Calu3 (cell line): ENCODE measurements around the gene MACF1. TPM values are rescaled to one million over a fixed set of nuclear protein-coding genes. Genes with fewer than 3 reads are reported as not detected.

Experiments
- BruUV-seq: library from RNA; stranded (reverse); fragments of 400-500 nt; replicated peaks from 2 replicates; lab custom pipeline; 2021; lab: Mats Ljungman, UMichigan
- CTCF ChIA-PET: fragments of 300-600 bp; sonication (Branson Sonifier 250); formaldehyde crosslinking; loops from one replicate; lab custom pipeline; 2022; ENCODE audit warnings: antibody characterized with exemption; lab: Charles Lee
- DNase-seq: peaks from one replicate; pipeline ENCODE4 v3.0.0; 2022
- H3K27ac Mint-ChIP-seq: one replicate; pipeline ENCODE4 v1.8.0; 2022; ENCODE audit warnings: mixed read lengths; ENCODE audit not compliant: unreplicated experiment
- H3K27me3 Mint-ChIP-seq: one replicate; pipeline ENCODE4 v1.8.0; 2022; ENCODE audit warnings: mixed read lengths; ENCODE audit not compliant: unreplicated experiment
- H3K36me3 Mint-ChIP-seq: one replicate; pipeline ENCODE4 v1.8.0; 2022; ENCODE audit warnings: mild to moderate bottlenecking, moderate library complexity, mixed read lengths; ENCODE audit not compliant: insufficient read depth, unreplicated experiment
- H3K4me1 Mint-ChIP-seq: one replicate; pipeline ENCODE4 v1.8.0; 2022; ENCODE audit warnings: mild to moderate bottlenecking, low read depth, mixed read lengths; ENCODE audit not compliant: unreplicated experiment
- H3K4me3 Mint-ChIP-seq: one replicate; pipeline ENCODE4 v1.8.0; 2022; ENCODE audit warnings: mild to moderate bottlenecking, low read depth, moderate library complexity, mixed read lengths; ENCODE audit not compliant: unreplicated experiment
- H3K9me3 Mint-ChIP-seq: one replicate; pipeline ENCODE4 v1.8.0; 2022; ENCODE audit warnings: low read depth, mixed read lengths; ENCODE audit not compliant: unreplicated experiment
- intact Hi-C: fragments of 100-400 bp; cut with micrococcal nuclease; formaldehyde crosslinking; loops from one replicate; pipeline ENCODE4 v1.10.0; 2022; ENCODE audit not compliant: unreplicated experiment
- total RNA-seq: library from RNA; stranded (reverse); gene quantifications from 2 replicates; pipeline ENCODE4 v1.2.3, GENCODE V29; 2022
- TF ChIP-seq, protein P1 (sequence below): fragments of 200-600 bp; IDR thresholded peaks from one replicate; pipeline ENCODE4 v1.8.0; 2022; ENCODE audit warnings: antibody characterized with exemption; ENCODE audit not compliant: unreplicated experiment

Gene MACF1
- total RNA-seq, 1 experiment from 2014 or later: 705 TPM

DNA sequence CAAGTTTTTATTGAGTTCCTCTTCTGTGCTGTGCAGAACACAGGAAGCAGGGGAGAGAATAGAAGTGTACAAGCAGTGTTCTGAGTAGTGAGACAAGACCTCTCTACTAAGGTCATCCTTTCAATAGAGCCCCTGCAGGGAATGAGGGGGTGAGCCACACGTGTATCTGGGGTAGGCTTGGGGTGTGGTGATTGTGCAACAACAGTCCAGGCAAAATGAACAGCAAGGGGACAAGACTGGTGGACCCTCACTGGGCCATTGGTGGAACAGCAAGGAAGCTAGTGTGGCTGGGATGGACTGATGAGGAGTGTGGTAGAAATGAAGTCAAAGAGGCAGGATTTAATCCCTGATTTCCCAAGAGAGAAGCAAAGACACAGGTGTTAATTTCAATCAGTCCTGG is 278.8 kb downstream of the MACF1 start:
- no peaks in the 10 kb centered on the region for H3K9me3 Mint-ChIP-seq
- no peak for DNase-seq
- TF ChIP-seq, protein P1, sequence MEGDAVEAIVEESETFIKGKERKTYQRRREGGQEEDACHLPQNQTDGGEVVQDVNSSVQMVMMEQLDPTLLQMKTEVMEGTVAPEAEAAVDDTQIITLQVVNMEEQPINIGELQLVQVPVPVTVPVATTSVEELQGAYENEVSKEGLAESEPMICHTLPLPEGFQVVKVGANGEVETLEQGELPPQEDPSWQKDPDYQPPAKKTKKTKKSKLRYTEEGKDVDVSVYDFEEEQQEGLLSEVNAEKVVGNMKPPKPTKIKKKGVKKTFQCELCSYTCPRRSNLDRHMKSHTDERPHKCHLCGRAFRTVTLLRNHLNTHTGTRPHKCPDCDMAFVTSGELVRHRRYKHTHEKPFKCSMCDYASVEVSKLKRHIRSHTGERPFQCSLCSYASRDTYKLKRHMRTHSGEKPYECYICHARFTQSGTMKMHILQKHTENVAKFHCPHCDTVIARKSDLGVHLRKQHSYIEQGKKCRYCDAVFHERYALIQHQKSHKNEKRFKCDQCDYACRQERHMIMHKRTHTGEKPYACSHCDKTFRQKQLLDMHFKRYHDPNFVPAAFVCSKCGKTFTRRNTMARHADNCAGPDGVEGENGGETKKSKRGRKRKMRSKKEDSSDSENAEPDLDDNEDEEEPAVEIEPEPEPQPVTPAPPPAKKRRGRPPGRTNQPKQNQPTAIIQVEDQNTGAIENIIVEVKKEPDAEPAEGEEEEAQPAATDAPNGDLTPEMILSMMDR: no peak
- H3K27ac Mint-ChIP-seq: peak overlapping the region; percentile 75
- no peak overlapping the region for H3K4me3 Mint-ChIP-seq
- peaks cover 89% of the 10 kb centered on the region for H3K36me3 Mint-ChIP-seq
- CTCF ChIA-PET: no interaction called here
- intact Hi-C loops: no loop called here
- no peaks in the 10 kb centered on the region for H3K4me1 Mint-ChIP-seq
- no peaks in the 10 kb centered on the region for H3K27me3 Mint-ChIP-seq
- no TSS peak for BruUV-seq

DNA sequence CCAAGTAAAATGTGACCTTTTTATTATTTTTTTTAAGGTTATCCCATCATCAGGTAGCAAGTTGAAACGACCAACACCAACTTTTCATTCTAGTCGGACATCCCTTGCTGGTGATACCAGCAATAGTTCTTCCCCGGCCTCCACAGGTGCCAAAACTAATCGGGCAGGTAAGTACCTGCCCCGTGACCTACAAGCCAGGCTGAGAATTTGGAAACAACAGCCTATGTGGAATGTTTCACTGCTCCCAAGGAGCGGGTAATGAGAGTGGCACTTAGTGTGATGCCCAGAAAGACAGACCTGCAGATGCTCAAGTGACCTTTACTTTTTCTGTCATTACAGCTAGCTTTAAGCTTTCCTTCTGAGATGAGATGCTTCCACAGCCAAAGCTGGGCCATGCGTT is 280.1 kb downstream of the MACF1 start:
- BruUV-seq: no TSS peak
- Mint-ChIP-seq H3K36me3 (peaks cover 91% of the 10 kb centered on the region), H3K9me3 (no peaks in the 10 kb centered on the region), H3K27ac (no peak overlapping the region), H3K4me3 (no peak overlapping the region), H3K27me3 (no peaks in the 10 kb centered on the region), H3K4me1 (no peaks in the 10 kb centered on the region)
- CTCF ChIA-PET: no interaction called here
- intact Hi-C loops: no loop called here
- no peak for DNase-seq
- TF ChIP-seq, protein P1: no peak

DNA sequence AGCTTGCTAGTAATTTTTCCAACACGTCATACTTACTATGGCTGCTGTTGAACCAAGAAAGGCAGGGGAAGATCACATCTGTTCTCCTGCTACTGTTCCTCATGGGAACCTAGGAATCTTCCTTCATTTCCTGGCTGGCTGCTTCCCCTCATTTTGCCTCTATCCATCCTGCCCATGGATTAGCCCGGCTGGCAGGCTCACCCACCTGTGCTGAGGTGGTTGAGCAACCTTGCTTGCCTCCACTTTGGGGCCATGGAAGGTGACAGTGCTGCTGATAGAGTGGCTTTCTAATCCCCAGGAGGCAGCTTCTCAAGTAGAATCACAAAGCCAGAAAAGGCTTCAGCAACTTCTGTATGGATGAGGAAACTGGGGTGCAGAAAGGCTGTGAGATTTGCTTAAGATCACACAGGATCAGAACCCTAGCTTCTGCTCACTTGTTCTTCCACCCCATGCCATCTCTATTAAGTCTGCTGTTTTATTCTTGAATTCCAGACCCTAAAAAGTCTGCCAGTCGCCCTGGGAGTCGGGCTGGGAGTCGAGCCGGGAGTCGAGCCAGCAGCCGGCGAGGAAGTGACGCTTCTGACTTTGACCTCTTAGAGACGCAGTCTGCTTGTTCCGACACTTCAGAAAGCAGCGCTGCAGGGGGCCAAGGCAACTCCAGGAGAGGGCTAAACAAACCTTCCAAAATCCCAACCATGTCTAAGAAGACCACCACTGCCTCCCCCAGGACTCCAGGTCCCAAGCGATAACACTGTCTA is 280.7 kb downstream of the MACF1 start:
- no peaks in the 10 kb centered on the region for H3K9me3 Mint-ChIP-seq
- TF ChIP-seq, protein P1: no peak
- H3K27ac Mint-ChIP-seq: no peak overlapping the region
- intact Hi-C loops: no loop called here
- CTCF ChIA-PET: no interaction called here
- H3K36me3 Mint-ChIP-seq: peaks cover 91% of the 10 kb centered on the region
- no peaks in the 10 kb centered on the region for H3K27me3 Mint-ChIP-seq
- no peaks in the 10 kb centered on the region for H3K4me1 Mint-ChIP-seq
- DNase-seq: no peak
- no TSS peak for BruUV-seq
- no peak overlapping the region for H3K4me3 Mint-ChIP-seq

DNA sequence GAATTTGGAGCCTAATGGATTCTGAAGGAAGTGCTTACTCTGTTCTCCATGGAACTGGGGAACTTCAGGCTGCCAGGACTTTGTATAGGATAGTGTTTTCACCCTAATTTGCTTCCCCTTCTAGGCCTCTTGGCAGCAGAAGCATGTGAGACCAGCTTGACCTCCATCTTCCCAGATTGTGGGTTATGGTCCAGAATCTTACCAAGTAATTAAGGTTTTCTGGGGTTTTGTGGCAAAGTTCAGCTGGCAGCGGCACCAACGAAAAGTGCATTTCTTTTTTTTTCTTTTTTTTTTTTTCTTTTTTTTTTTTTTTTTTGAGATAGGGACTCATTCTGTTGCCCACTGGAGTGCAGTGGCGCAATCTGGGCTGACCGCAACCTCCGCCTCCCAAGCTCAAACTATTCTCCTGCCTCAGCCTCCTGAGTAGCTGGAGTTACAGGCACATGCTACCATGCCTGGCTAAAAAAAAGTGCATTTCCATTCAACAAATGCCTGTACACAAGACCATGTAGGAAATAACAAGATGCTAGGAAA is 283.6 kb downstream of the MACF1 start:
- H3K36me3 Mint-ChIP-seq: peaks cover 75% of the 10 kb centered on the region
- intact Hi-C loops: no loop called here
- no peaks in the 10 kb centered on the region for H3K9me3 Mint-ChIP-seq
- H3K27me3 Mint-ChIP-seq: peaks cover 5% of the 10 kb centered on the region
- CTCF ChIA-PET: interaction anchor here (0.6 to 1.1 kb wide), 3 partner anchors 17 to 120 kb away, joined by 4 to 5 read pairs (median 4); no protein-coding TSS in a partner anchor
- H3K4me1 Mint-ChIP-seq: no peaks in the 10 kb centered on the region
- TF ChIP-seq, protein P1: no peak
- BruUV-seq: no TSS peak
- H3K4me3 Mint-ChIP-seq: no peak overlapping the region
- no peak overlapping the region for H3K27ac Mint-ChIP-seq
- DNase-seq: no peak
